K562 (cell line): Measurements from ENCODE around the gene CIAO3. TPM values are rescaled to one million over a fixed set of nuclear protein-coding genes. Genes with fewer than 3 reads are reported as not detected.

ENCODE experiments used
- ATAC-seq: fragments of 200-7000 bp; cut with Tn5 transposase; 3 replicates; pipeline ENCODE4 v1.9.1; 2020; ENCODE audit warnings: moderate library complexity
- BruUV-seq: library from RNA; stranded (reverse); fragments of 400-500 nt; replicated peaks from 2 replicates; lab custom pipeline; 2021; lab: Mats Ljungman, UMichigan
- CTCF ChIA-PET: fragments of 300-600 bp; formaldehyde crosslinking; extraction: SDS; loops from one replicate; lab custom pipeline; 2021; ENCODE audit warnings: low intra/inter-chr PET ratio; lab: Yijun Ruan, JAX
- POLR2A ChIA-PET: fragments of 300-600, 350-650 bp; sonication (Branson Sonifier 250); formaldehyde crosslinking; extraction: SDS; loops from one replicate; lab custom pipeline; 2021; ENCODE audit warnings: antibody characterized with exemption, inconsistent platforms; lab: Yijun Ruan, JAX
- DNase-seq, 4 experiments: peaks; one replicate each; pipeline versions ENCODE4 v3.0.0 to v3.0.0-alpha.2; 2011 to 2018; ENCODE audit warnings: low spot score in 3 of 4, mixed read lengths in 3 of 4; ENCODE audit errors: extremely low read depth in 1 of 4
- FAIRE-seq: peaks from 2 replicates; lab custom pipeline; 2011; peaks lifted over from hg19 to GRCh38; lab: Jason Lieb, UNC
- H2AFZ ChIP-seq: 2 replicates; pipeline ENCODE4 v1.6.0; 2011; ENCODE audit warnings: low read depth, low read length, control low read depth, inconsistent platforms
- H3K27ac ChIP-seq: fragments of 200-600 bp; 3 replicates; pipeline ENCODE4 v1.8.0; 2011; ENCODE audit warnings: low read depth, mild to moderate bottlenecking, control low read depth, inconsistent platforms, low read length, moderate library complexity, mixed read lengths; ENCODE audit errors: extremely low read depth
- H3K27me3 ChIP-seq, 2 experiments: fragments of 300-600 bp in 1 of 2; 2 replicates in 1 of 2; 3 replicates in 1 of 2; pipeline versions ENCODE4 v1.6.0 to v1.8.0; 2011; ENCODE audit warnings: inconsistent platforms in 2 of 2, low read length in 2 of 2, mild to moderate bottlenecking in 1 of 2, mixed read lengths in 1 of 2, moderate library complexity in 1 of 2; ENCODE audit not compliant: control insufficient read depth in 2 of 2, insufficient read depth in 2 of 2
- H3K36me3 ChIP-seq: fragments of 300-600 bp; 3 replicates; pipeline ENCODE4 v1.8.0; 2011; ENCODE audit warnings: mild to moderate bottlenecking, low read length, inconsistent platforms; ENCODE audit not compliant: control insufficient read depth, insufficient read depth
- H3K4me1 ChIP-seq, 2 experiments: fragments of 200-600 bp in 1 of 2; replicated peaks in 1 of 2; 2 replicates in 1 of 2; 3 replicates in 1 of 2; pipeline versions ENCODE4 v1.5.1 to v1.8.0; 2011; ENCODE audit warnings: inconsistent platforms in 2 of 2, low read length in 2 of 2, mild to moderate bottlenecking in 1 of 2, mixed read lengths in 1 of 2, moderate library complexity in 1 of 2; ENCODE audit not compliant: control insufficient read depth in 2 of 2, insufficient read depth in 2 of 2
- H3K4me2 ChIP-seq: 2 replicates; pipeline ENCODE4 v1.6.1; 2011; ENCODE audit warnings: low read length, control low read depth, inconsistent platforms, mixed read lengths; ENCODE audit not compliant: insufficient read depth
- H3K4me3 ChIP-seq: fragments of 200-600 bp; sonication (generic), shearing (Covaris generic); 2 replicates; pipeline ENCODE4 v1.5.1; 2016; ENCODE audit warnings: control low read depth, inconsistent platforms
- H3K79me2 ChIP-seq: fragments of 200-600 bp; 3 replicates; pipeline ENCODE4 v1.8.0; 2011; ENCODE audit warnings: low read length, inconsistent platforms; ENCODE audit not compliant: control insufficient read depth, insufficient read depth
- H3K9ac ChIP-seq, 2 experiments: 2 replicates each; pipeline versions ENCODE4 v1.6.0 to v1.6.1; 2011; ENCODE audit warnings: low read depth in 2 of 2, low read length in 2 of 2, control low read depth in 1 of 2, inconsistent platforms in 1 of 2, mild to moderate bottlenecking in 1 of 2, mixed read lengths in 1 of 2; ENCODE audit not compliant: insufficient read depth in 1 of 2
- H3K9me1 ChIP-seq: one replicate; pipeline ENCODE4 v1.6.0; 2011; ENCODE audit warnings: inconsistent platforms, mild to moderate bottlenecking, low read length, moderate library complexity; ENCODE audit not compliant: control insufficient read depth, insufficient read depth
- H3K9me3 ChIP-seq: replicated peaks from 2 replicates; pipeline ENCODE4 v1.5.1; 2011; ENCODE audit warnings: low read depth, low read length, inconsistent platforms; ENCODE audit not compliant: control insufficient read depth, insufficient read depth
- H4K20me1 ChIP-seq: replicated peaks from 2 replicates; pipeline ENCODE4 v1.6.1; 2011; ENCODE audit warnings: low read length, inconsistent platforms, mixed read lengths; ENCODE audit not compliant: control insufficient read depth, insufficient read depth
- ARID2 ChIP-seq: fragments of 450-650 bp; IDR thresholded peaks from 2 replicates; pipeline ENCODE4 v1.6.1; 2017; ENCODE audit warnings: antibody characterized with exemption, mild to moderate bottlenecking
- BCOR ChIP-seq: fragments of 450-650 bp; IDR thresholded peaks from 2 replicates; pipeline ENCODE4 v1.6.1; 2016
- CBX3 ChIP-seq, 2 experiments: IDR thresholded peaks; 1 replicate in 1 of 2; 2 replicates in 1 of 2; pipeline ENCODE4 v1.6.1; 2012; ENCODE audit warnings: inconsistent platforms in 2 of 2, low read length in 2 of 2, borderline replicate concordance in 1 of 2, control low read depth in 1 of 2
- CSDE1 ChIP-seq, 2 experiments: fragments of 450-650 bp; IDR thresholded peaks; 2 replicates each; pipeline ENCODE4 v1.6.1; 2016; ENCODE audit warnings: mild to moderate bottlenecking in 1 of 2
- EHMT2 ChIP-seq: fragments of 450-650 bp; IDR thresholded peaks from 2 replicates; pipeline ENCODE4 v1.6.1; 2018; ENCODE audit warnings: antibody characterized with exemption
- FOXA1 ChIP-seq: fragments of 450-650 bp; IDR thresholded peaks from 2 replicates; pipeline ENCODE4 v1.6.1; 2016; ENCODE audit warnings: mild to moderate bottlenecking, borderline replicate concordance
- FOXP1 ChIP-seq: sonication (generic); formaldehyde crosslinking; IDR thresholded peaks from 2 replicates; pipeline ENCODE4 v1.8.0; 2022; ENCODE audit warnings: mild to moderate bottlenecking, missing genetic modification reagents
- HDAC3 ChIP-seq: fragments of 450-650 bp; IDR thresholded peaks from 2 replicates; pipeline ENCODE4 v1.6.1; 2018; ENCODE audit warnings: borderline replicate concordance, mild to moderate bottlenecking, moderate library complexity; ENCODE audit not compliant: partially characterized antibody
- HDGF ChIP-seq: fragments of 450-650 bp; IDR thresholded peaks from 2 replicates; pipeline ENCODE4 v1.6.1; 2016
- HMGXB4 ChIP-seq: sonication (generic); formaldehyde crosslinking; IDR thresholded peaks from 2 replicates; pipeline ENCODE4 v1.8.1; 2023; ENCODE audit warnings: mild to moderate bottlenecking, missing genetic modification reagents
- MCM5 ChIP-seq: fragments of 450-650 bp; IDR thresholded peaks from 2 replicates; pipeline ENCODE4 v1.6.1; 2016; ENCODE audit warnings: low read depth
- ZNF232 ChIP-seq: sonication (generic); formaldehyde crosslinking; IDR thresholded peaks from 2 replicates; pipeline ENCODE4 v1.8.0; 2022; ENCODE audit warnings: mild to moderate bottlenecking, missing genetic modification reagents
- WGBS: fragments of 100-300 bp; shearing (Covaris generic); methylation state at CpG from one replicate; pipeline ENCODE4 v1.1.6; 2016; ENCODE audit warnings: low coverage, mixed read lengths; ENCODE audit not compliant: insufficient coverage; ENCODE audit errors: missing lambda C conversion rate; 5-methylcytosine and 5-hydroxymethylcytosine counted together
- in situ Hi-C: fragments of 300-500 bp; cut with MboI; formaldehyde crosslinking; loops from 4 replicates; pipeline ENCODE4 v1.15.0; 2018; ENCODE audit warnings: inconsistent platforms, mixed read lengths
- intact Hi-C: fragments of 100-400 bp; cut with micrococcal nuclease; formaldehyde crosslinking; loops from 2 replicates; pipeline ENCODE4 v1.14.2; 2022
- polyA plus RNA-seq, 8 experiments: library from polyadenylated mRNA; depleted of rRNA in 4 of 8; stranded (reverse) in 5 of 8; unstranded in 3 of 8; fragments of >200 nt; fragmentation: Nextera tagmentation in 2 of 8; fragmentation: Illumina TruSeq in 1 of 8; extraction: Ambion mirVana in 2 of 8; extraction: Trizol in 1 of 8; gene quantifications; 2 replicates each; pipeline versions ENCODE4 v1.2.1 to v1.2.3, GENCODE V29; 2011 to 2014; ENCODE audit warnings: inconsistent platforms in 1 of 8, missing spikeins in 1 of 8
- total RNA-seq, 7 experiments: library from RNA; depleted of rRNA in 6 of 7; stranded (reverse); fragments of >200 nt in 6 of 7; fragmentation: Illumina TruSeq in 2 of 7; extraction: Trizol in 2 of 7; gene quantifications; 2 replicates each; pipeline versions ENCODE4 v1.2.1 to v1.2.3, GENCODE V29; 2011 to 2021; ENCODE audit warnings: low replicate concordance in 1 of 7
- TF ChIP-seq, protein P1 (sequence below): sonication (generic); formaldehyde crosslinking; IDR thresholded peaks from 2 replicates; pipeline ENCODE4 v1.4.0; 2020; ENCODE audit warnings: mild to moderate bottlenecking, missing genetic modification reagents
- TF ChIP-seq, protein P2 (sequence below): fragments of 450-650 bp; IDR thresholded peaks from 2 replicates; pipeline ENCODE4 v1.7.1; 2018; ENCODE audit warnings: mild to moderate bottlenecking, low read depth; ENCODE audit not compliant: partially characterized antibody

Gene CIAO3
- total and polyA plus RNA-seq, 9 of the 15 experiments (the other 6 are each of a cell fraction or from before 2014, with no cell fraction given): 2.2 to 35.6 (median 18.7) TPM

- POLR2A ChIA-PET: interaction anchor here (0.6 to 0.8 kb wide), 5 partner anchors 8 to 441 kb away, joined by 3 to 6 read pairs (median 3); partner anchors contain the start of gene RHBDL1
- H3K4me2 ChIP-seq: peak overlapping the region; percentile 75
- no peaks in the 10 kb centered on the region for H3K9me3 ChIP-seq
- FAIRE-seq (no peak), ATAC-seq (peak; percentile 6), DNase-seq (peak in 3 of 4 experiments; percentile 23 to 70 (median 32))
- intact Hi-C loops: loop anchor here (5.0 kb wide), 1 partner anchor 286 kb away; the partner anchor contains the start of gene NME4
- H3K27ac ChIP-seq: peak overlapping the region; percentile 88
- H3K27me3 ChIP-seq: no peaks in the 10 kb centered on the region
- peaks cover 21% of the 10 kb centered on the region for H4K20me1 ChIP-seq
- in situ Hi-C loops: no loop called here
- H2AFZ ChIP-seq: peak overlapping the region; percentile 24; the same call in 1 of the 2 replicates
- H3K4me1 ChIP-seq: peaks cover 32 to 96% of the 10 kb centered on the region in 2 experiments
- no TSS peak for BruUV-seq
- 3% methylated on average over 49 of the region's 57 CpGs for WGBS
- H3K36me3 ChIP-seq: peaks cover 61% of the 10 kb centered on the region
- H3K79me2 ChIP-seq: peaks cover 41% of the 10 kb centered on the region
- peak overlapping the region; percentile 71 to 98 for H3K9ac ChIP-seq
- H3K4me3 ChIP-seq: peak overlapping the region; percentile 98
- CTCF ChIA-PET: no interaction called here
- H3K9me1 ChIP-seq: peaks cover 11% of the 10 kb centered on the region
- TF ChIP-seq ZNF232 (CRISPR knock-in tag): no peak
- TF ChIP-seq, protein P1, sequence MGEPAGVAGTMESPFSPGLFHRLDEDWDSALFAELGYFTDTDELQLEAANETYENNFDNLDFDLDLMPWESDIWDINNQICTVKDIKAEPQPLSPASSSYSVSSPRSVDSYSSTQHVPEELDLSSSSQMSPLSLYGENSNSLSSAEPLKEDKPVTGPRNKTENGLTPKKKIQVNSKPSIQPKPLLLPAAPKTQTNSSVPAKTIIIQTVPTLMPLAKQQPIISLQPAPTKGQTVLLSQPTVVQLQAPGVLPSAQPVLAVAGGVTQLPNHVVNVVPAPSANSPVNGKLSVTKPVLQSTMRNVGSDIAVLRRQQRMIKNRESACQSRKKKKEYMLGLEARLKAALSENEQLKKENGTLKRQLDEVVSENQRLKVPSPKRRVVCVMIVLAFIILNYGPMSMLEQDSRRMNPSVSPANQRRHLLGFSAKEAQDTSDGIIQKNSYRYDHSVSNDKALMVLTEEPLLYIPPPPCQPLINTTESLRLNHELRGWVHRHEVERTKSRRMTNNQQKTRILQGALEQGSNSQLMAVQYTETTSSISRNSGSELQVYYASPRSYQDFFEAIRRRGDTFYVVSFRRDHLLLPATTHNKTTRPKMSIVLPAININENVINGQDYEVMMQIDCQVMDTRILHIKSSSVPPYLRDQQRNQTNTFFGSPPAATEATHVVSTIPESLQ (CRISPR knock-in tag): 0 out of 2 replicates have a peak, but pooled peaks have one; percentile 69
- TF ChIP-seq HDAC3: no peak
- no peak for TF ChIP-seq CBX3 (IDR thresholded peaks at IDR 0.05; ENCODE audit: borderline replicate concordance in 1 of 2, low read length in 2 of 2)
- TF ChIP-seq BCOR: no peak
- no peak for TF ChIP-seq ARID2
- peak; percentile 43; the same call in 1 of the 2 replicates for TF ChIP-seq HMGXB4 (CRISPR knock-in tag)
- TF ChIP-seq FOXA1: no peak
- TF ChIP-seq FOXP1 (CRISPR knock-in tag): peak; percentile 68; the same call in 1 of the 2 replicates
- TF ChIP-seq MCM5: no peak
- no peak for TF ChIP-seq CSDE1 (IDR thresholded peaks at IDR 0.05)
- TF ChIP-seq EHMT2: no peak
- TF ChIP-seq, protein P2, sequence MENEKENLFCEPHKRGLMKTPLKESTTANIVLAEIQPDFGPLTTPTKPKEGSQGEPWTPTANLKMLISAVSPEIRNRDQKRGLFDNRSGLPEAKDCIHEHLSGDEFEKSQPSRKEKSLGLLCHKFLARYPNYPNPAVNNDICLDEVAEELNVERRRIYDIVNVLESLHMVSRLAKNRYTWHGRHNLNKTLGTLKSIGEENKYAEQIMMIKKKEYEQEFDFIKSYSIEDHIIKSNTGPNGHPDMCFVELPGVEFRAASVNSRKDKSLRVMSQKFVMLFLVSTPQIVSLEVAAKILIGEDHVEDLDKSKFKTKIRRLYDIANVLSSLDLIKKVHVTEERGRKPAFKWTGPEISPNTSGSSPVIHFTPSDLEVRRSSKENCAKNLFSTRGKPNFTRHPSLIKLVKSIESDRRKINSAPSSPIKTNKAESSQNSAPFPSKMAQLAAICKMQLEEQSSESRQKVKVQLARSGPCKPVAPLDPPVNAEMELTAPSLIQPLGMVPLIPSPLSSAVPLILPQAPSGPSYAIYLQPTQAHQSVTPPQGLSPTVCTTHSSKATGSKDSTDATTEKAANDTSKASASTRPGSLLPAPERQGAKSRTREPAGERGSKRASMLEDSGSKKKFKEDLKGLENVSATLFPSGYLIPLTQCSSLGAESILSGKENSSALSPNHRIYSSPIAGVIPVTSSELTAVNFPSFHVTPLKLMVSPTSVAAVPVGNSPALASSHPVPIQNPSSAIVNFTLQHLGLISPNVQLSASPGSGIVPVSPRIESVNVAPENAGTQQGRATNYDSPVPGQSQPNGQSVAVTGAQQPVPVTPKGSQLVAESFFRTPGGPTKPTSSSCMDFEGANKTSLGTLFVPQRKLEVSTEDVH: no peak
- no peak for TF ChIP-seq HDGF
Observed at GRCh38 chr16:683396-684070, 57.3 kb downstream of the CIAO3 start.
